ENCODE results near the gene SPTBN4.

- TF ChIP-seq CTCF (IDR thresholded peaks at IDR 0.05): no peak
- no peak for TF ChIP-seq POLR2A (IDR thresholded peaks at IDR 0.05)
- no peak for TF ChIP-seq POLR2AphosphoS5 (IDR thresholded peaks at IDR 0.05)
Observed at GRCh38 chr19:40560092-40560507, 93.3 kb downstream of the SPTBN4 start.

Data from gastroesophageal sphincter (tissue), 3 donors.